DMS79 treated with DMSO at 0.1 percent for 48 hours (cell line): ENCODE data around the gene KCP.
A peak's percentile ranks its signal among the peaks of the same experiment; 100 is the strongest.

Experiments
- DNase-seq: peaks from one replicate; lab custom pipeline; 2025; lab: John Stamatoyannopoulos, UW

Gene KCP

DNA sequence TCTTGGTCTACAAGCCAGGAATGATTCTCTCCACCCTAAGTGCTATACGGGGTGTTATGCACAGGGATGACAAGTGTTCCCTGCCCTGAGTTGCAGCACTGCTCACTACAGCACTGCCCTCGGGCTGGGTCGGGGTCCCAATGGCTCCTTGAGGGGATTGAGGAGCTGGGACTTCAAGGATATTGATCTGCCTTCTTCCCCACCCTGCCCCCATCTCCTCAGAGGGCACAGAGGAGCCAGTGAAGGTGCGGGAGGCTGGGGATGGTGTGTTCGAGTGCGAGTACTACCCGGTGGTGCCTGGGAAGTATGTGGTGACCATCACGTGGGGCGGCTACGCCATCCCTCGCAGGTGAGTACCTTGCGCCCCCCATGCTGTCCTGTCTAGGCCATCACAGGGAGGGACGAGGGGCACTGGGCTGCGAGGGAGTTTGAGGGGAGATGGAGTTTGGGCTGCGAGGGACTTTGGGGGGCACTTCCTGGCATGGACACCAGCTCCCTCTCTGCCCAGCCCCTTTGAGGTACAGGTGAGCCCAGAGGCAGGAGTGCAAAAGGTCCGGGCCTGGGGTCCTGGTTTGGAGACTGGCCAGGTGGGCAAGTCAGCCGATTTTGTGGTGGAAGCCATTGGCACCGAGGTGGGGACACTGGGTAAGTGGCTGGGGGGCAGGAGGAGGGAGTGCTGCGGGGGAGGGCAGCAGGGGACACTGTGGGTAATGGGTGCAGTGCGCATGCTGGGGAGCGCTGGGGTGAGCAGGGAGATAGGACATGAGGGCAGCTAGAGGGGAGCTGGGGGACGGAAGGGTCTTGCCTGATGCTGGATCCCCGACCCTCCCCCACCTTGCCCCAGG, 70.0 kb downstream of the KCP start:
- no peak for DNase-seq

DNA sequence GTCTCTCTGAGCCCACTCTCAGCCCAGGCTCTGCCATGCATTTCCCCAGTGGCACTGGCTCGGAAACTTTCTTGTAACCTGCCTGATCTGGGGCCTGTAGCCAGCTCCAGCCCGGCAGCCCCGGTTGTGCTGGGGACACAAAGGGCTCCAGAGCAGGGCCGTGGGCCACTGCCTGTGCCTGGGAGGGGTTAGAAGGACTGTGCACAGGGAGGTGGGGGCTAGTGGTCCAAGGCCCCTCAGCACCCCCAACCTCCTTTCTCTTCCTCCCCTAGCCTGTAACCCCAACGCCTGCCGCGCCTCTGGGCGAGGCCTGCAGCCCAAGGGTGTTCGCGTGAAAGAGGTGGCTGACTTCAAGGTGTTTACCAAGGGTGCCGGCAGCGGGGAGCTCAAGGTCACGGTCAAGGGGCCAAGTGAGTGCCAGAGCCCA, 70.7 kb downstream of the KCP start:
- no peak for DNase-seq

- DNase-seq, result no peak
Measured at GRCh38 chr7:128838981-128839731, 71.4 kb downstream of the KCP start.

GRCh38 chr7:128838109-128838779, 72.3 kb downstream of the KCP start:
- no peak for DNase-seq

- no peak for DNase-seq
Measured at GRCh38 chr7:128837521-128837921, 73.0 kb downstream of the KCP start.

DNA sequence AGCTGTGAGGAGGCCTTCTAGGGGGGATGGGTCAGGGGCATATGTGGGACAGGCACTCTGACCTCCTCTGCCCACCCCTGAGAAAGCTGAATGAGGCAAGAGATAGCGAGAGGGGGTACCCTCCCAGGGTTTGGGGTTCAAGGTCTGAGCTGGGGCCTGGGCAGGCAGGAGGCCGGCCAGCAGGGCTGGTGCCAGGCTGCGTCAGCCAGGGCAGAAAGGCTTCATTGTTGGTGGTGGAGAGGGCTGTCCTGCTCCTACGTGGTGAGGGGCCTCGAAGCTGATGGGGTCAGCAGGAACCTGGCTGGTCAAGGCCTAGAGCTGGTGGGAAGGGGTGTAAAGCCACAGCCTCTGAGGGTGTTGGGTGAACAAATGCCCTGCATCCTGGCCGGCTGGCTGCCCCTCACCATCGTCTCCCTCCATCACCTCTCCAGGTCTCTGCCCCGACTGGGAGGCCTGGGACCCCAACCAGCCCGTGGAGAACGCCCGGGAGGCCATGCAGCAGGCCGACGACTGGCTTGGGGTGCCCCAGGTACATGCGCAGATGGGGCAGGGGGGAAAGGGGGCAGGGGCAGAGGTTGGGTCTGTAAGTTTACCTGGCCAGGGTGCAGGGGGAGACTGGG, 73.7 kb downstream of the KCP start:
- no peak for DNase-seq

DNA sequence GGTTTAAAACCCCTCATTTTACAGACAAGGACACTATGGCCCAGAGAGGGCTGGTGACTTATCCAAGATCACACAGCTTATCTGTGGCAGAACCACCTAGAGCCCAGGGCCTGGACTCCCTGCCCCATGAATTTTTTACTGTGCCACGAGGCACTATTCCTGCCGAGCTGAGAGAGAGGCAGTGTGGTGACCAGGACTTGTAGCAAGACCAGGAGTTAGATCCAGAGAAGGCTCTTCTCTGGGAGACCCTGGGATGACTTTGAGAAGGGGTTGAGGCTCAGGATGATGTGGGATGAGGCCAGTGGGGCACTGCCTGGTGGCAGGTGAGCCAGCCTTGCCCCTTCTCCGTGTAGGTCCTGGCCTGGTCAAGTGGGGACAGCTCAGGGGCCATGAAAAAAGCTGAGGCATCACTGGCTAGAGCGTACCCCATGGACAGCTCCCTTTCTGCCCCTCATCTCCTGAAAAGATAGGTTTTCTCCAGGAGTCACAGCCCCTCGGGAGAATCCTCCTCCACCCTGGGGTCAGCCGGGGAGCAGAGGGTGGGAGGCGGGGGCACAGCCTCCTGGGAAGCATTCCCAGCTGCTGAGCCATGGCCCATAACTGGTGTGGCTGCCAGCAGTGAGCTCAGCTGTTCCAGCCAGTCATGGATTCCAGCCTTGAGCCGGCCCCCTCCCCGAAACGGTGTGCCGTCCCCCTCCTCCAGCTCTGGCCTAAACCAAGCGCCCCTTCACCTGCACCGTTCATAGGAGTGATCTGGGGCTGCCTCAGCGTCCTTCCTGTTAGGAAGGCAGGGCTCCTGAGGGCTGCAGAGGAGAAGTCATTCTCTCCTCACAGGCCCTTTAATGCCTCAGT, 74.5 kb downstream of the KCP start:
- DNase-seq, result no peak

DNA sequence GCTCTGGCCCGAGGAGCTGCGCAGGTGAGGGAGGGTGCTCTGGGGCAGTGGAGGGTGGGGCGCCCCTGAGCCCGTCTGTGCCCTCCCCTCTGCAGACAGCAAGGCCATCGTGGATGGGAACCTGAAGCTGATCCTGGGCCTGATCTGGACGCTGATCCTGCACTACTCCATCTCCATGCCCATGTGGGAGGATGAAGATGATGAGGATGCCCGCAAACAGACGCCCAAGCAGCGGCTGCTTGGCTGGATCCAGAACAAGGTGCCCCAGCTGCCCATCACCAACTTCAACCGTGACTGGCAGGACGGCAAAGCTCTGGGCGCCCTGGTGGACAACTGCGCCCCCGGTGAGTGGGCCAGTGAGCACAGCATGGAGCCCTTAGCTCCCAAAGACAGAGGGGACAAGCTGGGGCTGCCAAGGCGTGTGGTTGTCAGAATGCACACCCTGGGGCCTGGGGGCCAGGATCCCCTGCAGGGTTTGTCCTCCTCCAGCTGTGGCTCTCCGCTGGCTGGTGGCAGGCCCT, 75.2 kb downstream of the KCP start:
- DNase-seq, result no peak

GRCh38 chr7:128833946-128834325, 76.6 kb downstream of the KCP start:
- no peak for DNase-seq

DNA sequence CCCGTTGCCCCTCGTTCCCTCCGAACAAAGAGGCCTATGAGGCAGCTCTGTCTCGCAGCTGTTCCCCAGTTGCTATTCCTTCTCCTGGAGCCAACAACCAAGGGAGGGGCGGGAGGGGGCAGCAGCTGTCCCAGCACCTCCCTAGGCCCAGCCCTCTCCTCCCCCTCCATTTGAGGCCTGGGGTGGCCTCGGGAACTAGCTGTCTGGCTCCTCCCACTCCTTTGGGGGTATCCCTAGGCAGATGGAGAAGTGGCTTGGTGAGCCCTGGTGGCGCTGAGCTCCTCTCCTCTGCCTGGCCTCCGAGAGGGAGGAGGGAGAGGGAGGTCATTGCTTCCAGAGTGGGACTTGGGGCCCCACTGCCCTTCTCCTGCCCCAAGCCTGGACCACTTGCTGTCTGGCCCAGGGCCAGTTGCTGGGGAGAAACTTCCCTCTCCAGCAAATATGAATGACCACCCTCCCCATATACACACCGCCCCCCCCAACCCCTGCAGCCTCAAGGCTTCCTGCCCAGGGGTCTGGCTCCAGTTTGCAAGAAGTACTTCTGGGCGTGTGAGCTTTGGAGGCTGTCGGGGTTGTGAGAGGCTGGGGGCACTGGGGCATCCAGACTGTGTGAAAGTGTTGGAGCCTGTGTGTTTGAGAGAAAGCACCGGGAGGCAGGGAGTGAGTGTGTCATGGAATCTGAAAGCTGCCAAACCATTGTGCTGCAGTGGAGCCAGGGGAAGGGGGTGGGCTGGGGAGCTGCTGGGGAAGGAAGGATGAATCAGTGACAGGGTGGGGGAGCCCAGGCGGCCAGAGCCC, 77.2 kb downstream of the KCP start:
- peak; percentile 66 for DNase-seq

DNA sequence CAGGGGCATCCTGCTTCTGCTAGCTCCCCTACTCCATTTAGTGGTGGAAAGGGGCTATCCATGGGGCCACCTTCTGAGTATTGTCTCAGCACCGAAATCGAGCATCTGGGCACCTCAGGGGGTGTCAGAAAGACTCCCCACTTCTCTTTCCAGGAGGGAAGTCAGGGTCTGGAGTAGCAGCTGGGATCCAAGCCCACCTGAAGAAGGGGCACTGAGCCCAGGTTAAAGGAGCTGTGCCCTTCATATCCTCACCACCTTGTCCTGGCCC, 77.7 kb downstream of the KCP start:
- DNase-seq, result no peak

- DNase-seq, result peak; percentile 52
Measured at GRCh38 chr7:128831994-128832879, 78.3 kb downstream of the KCP start.

GRCh38 chr7:128831178-128831993, 79.1 kb downstream of the KCP start:
- no peak for DNase-seq

DNA sequence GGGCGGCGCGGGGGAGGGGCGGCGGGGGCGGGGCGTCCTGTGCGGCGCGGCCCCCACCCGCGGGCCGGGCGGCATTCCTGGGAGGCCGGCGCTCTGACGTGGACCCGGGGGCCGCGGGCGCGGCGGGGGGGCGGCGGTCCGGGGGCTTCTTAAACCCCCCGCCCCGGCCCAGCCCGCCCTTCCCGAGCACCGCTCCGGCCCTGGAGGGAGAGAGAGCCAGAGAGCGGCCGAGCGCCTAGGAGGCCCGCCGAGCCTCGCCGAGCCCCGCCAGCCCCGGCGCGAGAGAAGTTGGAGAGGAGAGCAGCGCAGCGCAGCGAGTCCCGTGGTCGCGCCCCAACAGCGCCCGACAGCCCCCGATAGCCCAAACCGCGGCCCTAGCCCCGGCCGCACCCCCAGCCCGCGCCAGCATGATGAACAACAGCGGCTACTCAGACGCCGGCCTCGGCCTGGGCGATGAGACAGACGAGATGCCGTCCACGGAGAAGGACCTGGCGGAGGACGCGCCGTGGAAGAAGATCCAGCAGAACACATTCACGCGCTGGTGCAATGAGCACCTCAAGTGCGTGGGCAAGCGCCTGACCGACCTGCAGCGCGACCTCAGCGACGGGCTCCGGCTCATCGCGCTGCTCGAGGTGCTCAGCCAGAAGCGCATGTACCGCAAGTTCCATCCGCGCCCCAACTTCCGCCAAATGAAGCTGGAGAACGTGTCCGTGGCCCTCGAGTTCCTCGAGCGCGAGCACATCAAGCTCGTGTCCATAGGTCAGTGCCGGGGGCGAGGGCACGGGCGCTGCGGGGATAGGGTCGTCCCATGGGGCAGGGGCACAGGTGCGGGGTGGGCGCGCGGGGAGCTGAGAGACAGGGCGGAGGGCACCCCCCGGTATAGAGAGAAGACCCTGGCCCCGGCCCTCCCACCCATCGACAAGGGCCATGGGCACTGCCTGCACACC, 80.0 kb downstream of the KCP start, which contains the start of gene FLNC:
Gene FLNC, plus strand, starts transcription at position 176 of the 947 bp plus-strand sequence. Its CDS starts 232 bp downstream, at position 408.
- DNase-seq, result no peak

- no peak for DNase-seq
Measured at GRCh38 chr7:128829391-128830166, 80.9 kb downstream of the KCP start.

- DNase-seq, result no peak
Measured at GRCh38 chr7:128827971-128828711, 82.4 kb downstream of the KCP start.
